Esophagus squamous epithelium (tissue), 5 donors: ENCODE measurements around the gene S100B. TPM values are rescaled to one million over a fixed set of nuclear protein-coding genes. Genes with fewer than 3 reads are reported as not detected.

Experiments
- DNase-seq: peaks from one replicate; lab custom pipeline; 2025; lab: John Stamatoyannopoulos, UW
- H3K27ac ChIP-seq, 4 donors: fragments of 200-600 bp; sonication (generic); one replicate each; pipeline ENCODE4 v1.5.1; 2016 to 2019; ENCODE audit warnings: mild to moderate bottlenecking in 1 of 4
- H3K27me3 ChIP-seq, 4 donors: fragments of 200-600 bp; sonication (generic); 1 replicate in 3 of 4; 2 replicates in 1 of 4; pipeline versions ENCODE4 v1.5.1 to v1.6.0; 2017 to 2021; ENCODE audit warnings: antibody characterized with exemption in 1 of 4
- H3K36me3 ChIP-seq, 3 donors: fragments of 200-600 bp; sonication (generic); one replicate each; pipeline ENCODE4 v1.5.1; 2016 to 2019
- H3K4me1 ChIP-seq, 3 donors: fragments of 200-600 bp; sonication (generic); one replicate each; pipeline ENCODE4 v1.5.1; 2017 to 2019
- H3K4me3 ChIP-seq, 4 donors: fragments of 200-600 bp; sonication (generic); 1 replicate in 3 of 4; 2 replicates in 1 of 4; pipeline ENCODE4 v1.5.1; 2016 to 2019; ENCODE audit warnings: mild to moderate bottlenecking in 2 of 4, moderate library complexity in 1 of 4
- H3K9me3 ChIP-seq, 3 donors: fragments of 200-600 bp; sonication (generic); one replicate each; pipeline ENCODE4 v1.5.1; 2016 to 2019
- CTCF ChIP-seq, 6 experiments: fragments of 450-650 bp in 4 of 6; fragments of 200-600 bp in 2 of 6; sonication (generic) in 2 of 6; IDR thresholded peaks; one replicate each; pipeline ENCODE4 v1.5.1; 2016 to 2019; ENCODE audit warnings: antibody characterized with exemption in 6 of 6, mild to moderate bottlenecking in 4 of 6, moderate library complexity in 4 of 6
- POLR2A ChIP-seq, 4 donors: fragments of 450-650 bp; IDR thresholded peaks; one replicate each; pipeline ENCODE4 v1.6.1; 2017; ENCODE audit warnings: antibody characterized with exemption in 4 of 4, mild to moderate bottlenecking in 4 of 4, moderate library complexity in 3 of 4
- WGBS, 2 donors: methylation state at CpG; one replicate each; pipeline ENCODE4 v1.1.5; 2018; 5-methylcytosine and 5-hydroxymethylcytosine counted together
- intact Hi-C: fragments of 100-400 bp; cut with DNase I; formaldehyde crosslinking; loops from one replicate; pipeline ENCODE4 v1.15.0; 2022
- total RNA-seq, 4 donors: library from RNA; depleted of rRNA; stranded (reverse); fragments of >200 nt; gene quantifications; one replicate each; pipeline ENCODE4 v1.1.0, GENCODE V29; 2016
- donor health status: DM: yes; HTN: yes; CAD: no.

Gene S100B
- total RNA-seq, 4 donors from 2014 or later: 0.57 to 14.7 (median 8.2) TPM; not detected in 1

GRCh38 chr21:46570119-46570518 lies 34.8 kb downstream of the S100B start:
- intact Hi-C loops: no loop called here

GRCh38 chr21:46569081-46569480 lies 35.8 kb downstream of the S100B start:
- intact Hi-C loops: no loop called here
- Histone ChIP-seq H3K27ac (no peak overlapping the region), H3K4me3 (no peak overlapping the region), H3K27me3 (no peaks in the 10 kb centered on the region), H3K4me1 (no peaks in the 10 kb centered on the region), H3K36me3 (peaks cover 14 to 88% (median 26%) of the 10 kb centered on the region in 3 donors), H3K9me3 (peaks cover 0 to 10% (median 0%) of the 10 kb centered on the region in 3 donors)
- TF ChIP-seq POLR2A (IDR thresholded peaks at IDR 0.05) (no peak), CTCF (IDR thresholded peaks at IDR 0.05) (no peak)
- DNase-seq: no peak
- WGBS, 2 donors: 81% methylated on average over 1 of the region's 1 CpG

More at GRCh38 chr21:46570119-46570518, 34.8 kb downstream of the S100B start:
- no peak for DNase-seq
- WGBS, 2 donors: 33 to 85% methylated on average over 2 of the region's 2 CpGs
- no peaks in the 10 kb centered on the region for H3K27me3 ChIP-seq
- H3K36me3 ChIP-seq: peaks cover 14 to 78% (median 23%) of the 10 kb centered on the region in 3 donors
- TF ChIP-seq CTCF (IDR thresholded peaks at IDR 0.05) (no peak), POLR2A (IDR thresholded peaks at IDR 0.05) (no peak)
- H3K9me3 ChIP-seq: peaks cover 0 to 10% (median 0%) of the 10 kb centered on the region in 3 donors
- no peak overlapping the region for H3K27ac ChIP-seq
- H3K4me3 ChIP-seq: no peak overlapping the region
- no peaks in the 10 kb centered on the region for H3K4me1 ChIP-seq

- Histone ChIP-seq H3K9me3 (peaks cover 0 to 10% (median 0%) of the 10 kb centered on the region in 3 donors), H3K4me3 (no peak overlapping the region), H3K4me1 (no peaks in the 10 kb centered on the region), H3K27ac (no peak overlapping the region), H3K27me3 (no peaks in the 10 kb centered on the region), H3K36me3 (peaks cover 14 to 93% (median 31%) of the 10 kb centered on the region in 3 donors)
- no peak for DNase-seq
- TF ChIP-seq CTCF (IDR thresholded peaks at IDR 0.05): no peak
- TF ChIP-seq POLR2A (IDR thresholded peaks at IDR 0.05): no peak
- intact Hi-C loops: no loop called here
- 92 to 98% methylated on average over 4 of the region's 4 CpGs for WGBS, 2 donors
Measured at GRCh38 chr21:46568562-46568961, 36.3 kb downstream of the S100B start.

GRCh38 chr21:46567348-46567747 lies 37.5 kb downstream of the S100B start:
- 96 to 97% methylated on average over 4 to 12 of the region's 15 CpGs for WGBS, 2 donors
- peaks cover 14 to 96% (median 39%) of the 10 kb centered on the region in 3 donors for H3K36me3 ChIP-seq
- DNase-seq: no peak

GRCh38 chr21:46564391-46564790 lies 40.5 kb downstream of the S100B start:
- TF ChIP-seq POLR2A (IDR thresholded peaks at IDR 0.05) (no peak), CTCF (IDR thresholded peaks at IDR 0.05) (no peak)
- Histone ChIP-seq H3K9me3 (no peaks in the 10 kb centered on the region), H3K27ac (no peak overlapping the region), H3K27me3 (no peaks in the 10 kb centered on the region), H3K36me3 (peaks cover 14 to 99% (median 50%) of the 10 kb centered on the region in 3 donors), H3K4me3 (no peak overlapping the region), H3K4me1 (no peaks in the 10 kb centered on the region)
- intact Hi-C loops: no loop called here
- no peak for DNase-seq
- 75 to 93% methylated on average over 2 of the region's 10 CpGs for WGBS, 2 donors

More at GRCh38 chr21:46567348-46567747, 37.5 kb downstream of the S100B start:
- Histone ChIP-seq H3K27me3 (no peaks in the 10 kb centered on the region), H3K27ac (no peak overlapping the region), H3K9me3 (no peaks in the 10 kb centered on the region), H3K4me1 (no peaks in the 10 kb centered on the region), H3K4me3 (no peak overlapping the region)
- TF ChIP-seq CTCF (IDR thresholded peaks at IDR 0.05): no peak
- no peak for TF ChIP-seq POLR2A (IDR thresholded peaks at IDR 0.05)
- intact Hi-C loops: no loop called here
